Activated naive CD4-positive, alpha-beta T cell (primary cell): ENCODE measurements around the gene DNAJC30.
A peak's percentile ranks its signal among the peaks of the same experiment; 100 is the strongest.
"Not testable (repeated sequence)": the region's sequence is repeated elsewhere in the genome, so short reads cannot be mapped to it uniquely, and the experiment has no call there.

Source experiments
- DNase-seq, 4 experiments: peaks; one replicate each; lab custom pipeline; 2025; lab: John Stamatoyannopoulos, UW

DNAJC30 gene

GRCh38 chr7:73683056-73683787, at the start of gene DNAJC30, which contains the start of gene BUD23:
Gene DNAJC30, minus strand, starts transcription at chr7:73683453. Its CDS starts 30 bp downstream, at chr7:73683423.
Gene BUD23, plus strand, starts transcription at chr7:73683597. Its CDS starts 29 bp downstream, at chr7:73683626.
- peak; percentile 88 to 96 (median 95) for DNase-seq

GRCh38 chr7:73732397-73732796, 49.1 kb upstream of the DNAJC30 start:
- DNase-seq, result no peak

- DNase-seq, result no peak
These were observed 47.2 kb upstream of the DNAJC30 start for GRCh38 chr7:73730485-73730884.

- DNase-seq, result no peak
These were observed 45.3 kb upstream of the DNAJC30 start for GRCh38 chr7:73728551-73728950.

GRCh38 chr7:73727952-73728351, 44.7 kb upstream of the DNAJC30 start:
- DNase-seq, result no peak

GRCh38 chr7:73726083-73726466, 42.8 kb upstream of the DNAJC30 start:
- no peak for DNase-seq

- DNase-seq, result no peak
These were observed 40.6 kb upstream of the DNAJC30 start for GRCh38 chr7:73723813-73724212.

GRCh38 chr7:73722785-73723184, 39.5 kb upstream of the DNAJC30 start:
- no peak for DNase-seq

GRCh38 chr7:73722182-73722581, 38.9 kb upstream of the DNAJC30 start:
- DNase-seq, result not testable (repeated sequence)

GRCh38 chr7:73721377-73721817, 38.1 kb upstream of the DNAJC30 start:
- DNase-seq, result no peak

GRCh38 chr7:73720443-73720842, 37.2 kb upstream of the DNAJC30 start:
- DNase-seq, result not testable (repeated sequence)

GRCh38 chr7:73719806-73720169, 36.5 kb upstream of the DNAJC30 start:
- no peak for DNase-seq

GRCh38 chr7:73718905-73719805, 35.9 kb upstream of the DNAJC30 start, which contains the start of gene STX1A:
Gene STX1A, minus strand, starts transcription at chr7:73719669. Its CDS starts 38 bp downstream, at chr7:73719631.
- peak; percentile 32 to 70 (median 40) for DNase-seq

GRCh38 chr7:73718438-73718881, 35.2 kb upstream of the DNAJC30 start:
- DNase-seq, result no peak

GRCh38 chr7:73717991-73718405, 34.7 kb upstream of the DNAJC30 start:
- peak; percentile 24 to 59 (median 35) for DNase-seq

GRCh38 chr7:73717025-73717807, 34.0 kb upstream of the DNAJC30 start:
- DNase-seq, result no peak

GRCh38 chr7:73716318-73716890, 33.2 kb upstream of the DNAJC30 start:
- DNase-seq, result no peak

- no peak for DNase-seq
These were observed 32.5 kb upstream of the DNAJC30 start for GRCh38 chr7:73715648-73716317.

GRCh38 chr7:73713319-73713718, 30.1 kb upstream of the DNAJC30 start:
- DNase-seq, result not testable (repeated sequence)

GRCh38 chr7:73712773-73713172, 29.5 kb upstream of the DNAJC30 start:
- DNase-seq, result no peak
